Endodermal cell (in vitro differentiated cells): ENCODE data around the gene ALOX15B. TPM values are rescaled to one million over a fixed set of nuclear protein-coding genes. Genes with fewer than 3 reads are reported as not detected.

Experiments
- DNase-seq: peaks from one replicate; pipeline ENCODE4 v3.0.0-alpha.2; 2017
- H3K27ac ChIP-seq: 2 replicates; pipeline ENCODE4 v1.5.1; 2013; ENCODE audit warnings: mild to moderate bottlenecking, low read depth, low read length, moderate library complexity
- H3K27me3 ChIP-seq: 2 replicates; pipeline ENCODE4 v1.6.1; 2013; ENCODE audit warnings: mild to moderate bottlenecking, low read length, moderate library complexity; ENCODE audit not compliant: insufficient read depth, control insufficient read depth, poor library complexity, severe bottlenecking
- H3K36me3 ChIP-seq: 2 replicates; pipeline ENCODE4 v1.7.0; 2013; ENCODE audit warnings: mild to moderate bottlenecking, low read length, moderate library complexity; ENCODE audit not compliant: control insufficient read depth, insufficient read depth
- H3K4me1 ChIP-seq: one replicate; pipeline ENCODE4 v1.7.0; 2013; ENCODE audit warnings: low read length; ENCODE audit not compliant: control insufficient read depth, insufficient read depth
- H3K4me3 ChIP-seq: 2 replicates; pipeline ENCODE4 v1.5.1; 2013; ENCODE audit warnings: mild to moderate bottlenecking, low read length, moderate library complexity
- H3K9ac ChIP-seq: 2 replicates; pipeline ENCODE4 v1.6.1; 2013; ENCODE audit warnings: mild to moderate bottlenecking, low read length, moderate library complexity; ENCODE audit not compliant: poor library complexity, severe bottlenecking; ENCODE audit errors: extremely low read depth
- H3K9me3 ChIP-seq: 2 replicates; pipeline ENCODE4 v1.6.1; 2013; ENCODE audit warnings: mild to moderate bottlenecking, low read length, moderate library complexity; ENCODE audit not compliant: control insufficient read depth
- H3K27ac Mint-ChIP-seq: 2 replicates; pipeline ENCODE4 v1.8.0; 2020; ENCODE audit warnings: mixed read lengths
- H3K27me3 Mint-ChIP-seq: 2 replicates; pipeline ENCODE4 v1.8.0; 2021; ENCODE audit warnings: mild to moderate bottlenecking, mixed read lengths; ENCODE audit not compliant: insufficient read depth
- H3K36me3 Mint-ChIP-seq: 2 replicates; pipeline ENCODE4 v1.8.0; 2020; ENCODE audit warnings: low read depth, mixed read lengths
- H3K4me1 Mint-ChIP-seq: 2 replicates; pipeline ENCODE4 v1.8.0; 2020; ENCODE audit warnings: mixed read lengths
- H3K4me3 Mint-ChIP-seq: 2 replicates; pipeline ENCODE4 v1.8.0; 2020; ENCODE audit warnings: mild to moderate bottlenecking, moderate library complexity, mixed read lengths
- H3K9me3 Mint-ChIP-seq: 2 replicates; pipeline ENCODE4 v1.8.0; 2020; ENCODE audit warnings: mild to moderate bottlenecking, mixed read lengths
- WGBS, 2 experiments: methylation state at CpG; one replicate each; pipeline versions ENCODE4 v1.1.5 to v1.1.7; 2013; ENCODE audit warnings: missing lambda C conversion rate in 2 of 2, mixed read lengths in 1 of 2; ENCODE audit not compliant: insufficient coverage in 1 of 2, insufficient read length in 1 of 2; 5-methylcytosine and 5-hydroxymethylcytosine counted together
- total RNA-seq, 2 donors: library from RNA; stranded (reverse); fragmentation: NEBNext Ultra II Directional in 1 of 2; extraction: Animal tissue kit (Norgen Biotek cat#: 25700) in 1 of 2; gene quantifications; 2 replicates in 1 of 2; 3 replicates in 1 of 2; pipeline ENCODE4 v1.2.1, GENCODE V29; 2021
- TF ChIP-seq, protein P1 (sequence below): fragments of 200-600 bp; sonication (generic); conservative IDR thresholded peaks from 2 replicates; pipeline ENCODE4 v1.5.0; 2021; ENCODE audit warnings: antibody characterized with exemption, mild to moderate bottlenecking

The ALOX15B gene
- total RNA-seq, 2 donors from 2014 or later = not detected

DNA sequence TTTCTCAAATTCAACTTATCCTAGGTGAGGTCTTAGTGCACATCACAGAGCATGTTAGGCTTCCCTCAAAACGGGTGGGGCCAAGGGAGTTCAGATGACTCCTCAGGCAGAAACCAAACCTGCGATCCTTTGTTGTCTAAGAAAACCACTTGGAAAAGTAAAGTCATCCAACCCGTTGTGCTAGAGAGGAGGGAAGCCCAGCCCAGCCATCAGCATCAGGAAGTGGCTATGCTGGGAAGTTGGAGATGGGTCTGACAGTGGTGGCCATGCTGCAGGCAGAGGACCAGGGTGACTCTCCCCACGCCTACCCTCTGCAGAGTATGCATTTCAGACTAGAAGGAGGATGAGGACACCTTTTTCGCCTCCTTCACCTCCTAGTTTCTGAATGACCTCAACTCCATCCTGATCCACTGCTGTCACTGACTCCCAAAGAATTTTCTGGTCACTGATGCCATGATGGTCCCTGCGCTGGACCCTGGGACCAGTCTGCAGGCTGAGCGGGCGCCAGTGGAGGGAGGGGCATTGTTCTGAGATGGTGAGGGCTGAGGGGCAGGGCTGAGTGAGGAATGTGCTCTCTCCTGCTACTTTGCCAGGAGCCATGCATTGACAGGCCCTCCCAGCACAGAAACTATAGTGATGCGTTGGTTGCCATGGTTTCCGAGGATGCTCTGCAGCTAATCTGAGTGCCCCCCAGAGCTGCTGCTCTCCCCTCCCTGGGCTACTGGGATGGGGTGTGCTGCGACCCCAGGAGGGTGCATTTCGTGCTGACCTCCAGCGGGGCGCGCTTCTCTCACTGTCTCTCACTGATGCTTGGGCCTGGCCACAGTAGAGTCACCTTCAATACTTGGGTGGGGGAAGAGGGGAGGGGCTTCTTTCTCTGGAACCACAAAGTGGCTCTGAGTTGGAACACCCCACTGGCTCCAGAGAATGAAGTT is 28.2 kb downstream of the ALOX15B start:
- DNase-seq = peak; percentile 58
- Mint-ChIP-seq H3K36me3 (no peaks in the 10 kb centered on the region), H3K9me3 (no peaks in the 10 kb centered on the region), H3K4me1 (peaks cover 45% of the 10 kb centered on the region), H3K4me3 (no peak overlapping the region), H3K27me3 (peaks cover 28% of the 10 kb centered on the region), H3K27ac (no peak overlapping the region)
- Histone ChIP-seq H3K4me1 (peaks cover 11% of the 10 kb centered on the region), H3K9ac (no peak overlapping the region), H3K4me3 (no peak overlapping the region), H3K9me3 (no peaks in the 10 kb centered on the region), H3K27me3 (peaks cover 41% of the 10 kb centered on the region), H3K27ac (no peak overlapping the region), H3K36me3 (no peaks in the 10 kb centered on the region)
- WGBS, 2 experiments = 72 to 84% methylated on average over 6 to 15 of the region's 15 CpGs
- TF ChIP-seq, protein P1, sequence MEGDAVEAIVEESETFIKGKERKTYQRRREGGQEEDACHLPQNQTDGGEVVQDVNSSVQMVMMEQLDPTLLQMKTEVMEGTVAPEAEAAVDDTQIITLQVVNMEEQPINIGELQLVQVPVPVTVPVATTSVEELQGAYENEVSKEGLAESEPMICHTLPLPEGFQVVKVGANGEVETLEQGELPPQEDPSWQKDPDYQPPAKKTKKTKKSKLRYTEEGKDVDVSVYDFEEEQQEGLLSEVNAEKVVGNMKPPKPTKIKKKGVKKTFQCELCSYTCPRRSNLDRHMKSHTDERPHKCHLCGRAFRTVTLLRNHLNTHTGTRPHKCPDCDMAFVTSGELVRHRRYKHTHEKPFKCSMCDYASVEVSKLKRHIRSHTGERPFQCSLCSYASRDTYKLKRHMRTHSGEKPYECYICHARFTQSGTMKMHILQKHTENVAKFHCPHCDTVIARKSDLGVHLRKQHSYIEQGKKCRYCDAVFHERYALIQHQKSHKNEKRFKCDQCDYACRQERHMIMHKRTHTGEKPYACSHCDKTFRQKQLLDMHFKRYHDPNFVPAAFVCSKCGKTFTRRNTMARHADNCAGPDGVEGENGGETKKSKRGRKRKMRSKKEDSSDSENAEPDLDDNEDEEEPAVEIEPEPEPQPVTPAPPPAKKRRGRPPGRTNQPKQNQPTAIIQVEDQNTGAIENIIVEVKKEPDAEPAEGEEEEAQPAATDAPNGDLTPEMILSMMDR = no peak

DNA sequence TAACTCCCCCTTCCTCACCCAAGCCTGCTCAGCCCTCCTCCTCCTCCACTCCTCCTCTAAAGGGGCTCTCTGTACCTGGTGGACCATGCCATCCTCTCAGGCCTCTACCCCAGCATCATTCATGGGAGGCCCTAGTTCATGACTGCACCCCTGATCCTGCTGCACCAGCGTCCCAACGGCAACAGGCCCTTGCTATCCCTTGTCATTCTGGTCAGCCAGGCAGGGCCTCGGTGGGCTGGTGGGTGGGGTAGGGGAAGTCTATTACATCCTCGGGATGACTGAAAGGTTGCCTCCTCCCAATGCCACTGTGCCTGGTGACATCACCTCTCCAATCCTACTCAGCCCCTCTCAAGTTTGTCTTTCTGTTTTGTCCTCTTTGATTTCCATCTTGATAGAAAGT is 28.9 kb downstream of the ALOX15B start:
- 43 to 91% methylated on average over 1 to 4 of the region's 4 CpGs for WGBS, 2 experiments
- peaks cover 41% of the 10 kb centered on the region for H3K27me3 ChIP-seq
- H3K4me3 Mint-ChIP-seq = peak overlapping the region; percentile 10

DNA sequence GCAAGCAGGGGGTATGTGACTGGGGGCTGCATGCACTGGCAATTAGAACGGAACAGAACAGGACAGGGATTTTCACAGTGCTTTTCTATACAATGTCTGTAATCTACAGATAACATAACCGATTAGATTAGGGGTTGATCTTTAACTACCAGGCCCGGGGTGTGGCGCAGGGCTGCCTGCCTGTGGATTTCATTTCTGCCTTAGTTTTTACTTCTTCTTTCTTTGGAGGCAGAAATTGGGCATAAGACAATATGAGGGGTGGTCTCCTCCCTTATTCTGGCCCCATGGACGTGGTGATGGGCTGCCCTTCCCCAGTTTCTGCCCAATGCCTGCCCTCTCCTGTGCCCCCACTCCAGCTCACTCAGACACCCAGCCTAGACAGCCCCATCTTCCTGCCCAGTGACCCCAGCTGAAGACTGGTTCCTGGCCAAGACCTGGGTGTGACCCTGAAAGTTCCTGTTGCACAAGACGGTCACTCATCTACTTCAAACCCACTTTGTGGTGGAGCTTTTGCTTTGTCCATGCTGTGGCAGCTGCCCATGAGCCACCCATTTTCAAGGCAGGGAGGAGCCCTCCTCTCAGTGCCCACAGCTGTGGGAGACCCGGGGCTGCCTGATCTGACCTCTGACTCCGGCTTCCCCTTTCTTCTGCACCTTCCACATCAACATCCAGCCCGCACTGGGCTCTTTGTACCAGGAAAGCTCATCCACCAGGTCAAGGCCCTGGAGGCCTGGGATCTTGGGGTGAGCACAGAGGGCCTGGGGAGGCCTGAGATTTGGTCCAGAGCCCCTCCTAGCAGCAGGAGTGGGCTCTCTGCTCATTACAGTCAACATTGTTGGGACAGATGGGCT is 30.1 kb downstream of the ALOX15B start:
- peak overlapping the region; percentile 76 for H3K27ac Mint-ChIP-seq
- H3K9ac ChIP-seq = no peak overlapping the region
- peak overlapping the region; percentile 21 for H3K4me3 Mint-ChIP-seq
- H3K27me3 Mint-ChIP-seq = peaks cover 38% of the 10 kb centered on the region
- H3K4me1 Mint-ChIP-seq = peaks cover 49% of the 10 kb centered on the region
- TF ChIP-seq, protein P1 = no peak
- H3K27me3 ChIP-seq = peaks cover 44% of the 10 kb centered on the region
- H3K4me1 ChIP-seq = peaks cover 12% of the 10 kb centered on the region
- no peaks in the 10 kb centered on the region for H3K36me3 Mint-ChIP-seq
- WGBS, 2 experiments = 61 to 89% methylated on average over 6 to 9 of the region's 9 CpGs
- peak; percentile 61 for DNase-seq
- H3K36me3 ChIP-seq = no peaks in the 10 kb centered on the region
- no peaks in the 10 kb centered on the region for H3K9me3 Mint-ChIP-seq
- no peak overlapping the region for H3K4me3 ChIP-seq
- no peak overlapping the region for H3K27ac ChIP-seq
- no peaks in the 10 kb centered on the region for H3K9me3 ChIP-seq

More for the DNA sequence above, 28.9 kb downstream of the ALOX15B start:
- H3K36me3 ChIP-seq = no peaks in the 10 kb centered on the region
- no peak for DNase-seq
- Mint-ChIP-seq H3K4me1 (peaks cover 46% of the 10 kb centered on the region), H3K27me3 (peaks cover 35% of the 10 kb centered on the region), H3K36me3 (no peaks in the 10 kb centered on the region), H3K27ac (no peak overlapping the region), H3K9me3 (no peaks in the 10 kb centered on the region)
- H3K9ac ChIP-seq = no peak overlapping the region
- H3K27ac ChIP-seq = no peak overlapping the region
- no peak overlapping the region for H3K4me3 ChIP-seq
- TF ChIP-seq, protein P1 = no peak
- H3K4me1 ChIP-seq = peaks cover 12% of the 10 kb centered on the region
- no peaks in the 10 kb centered on the region for H3K9me3 ChIP-seq
